Measurements from ENCODE around the gene DYNLT4. TPM values are rescaled to one million over a fixed set of nuclear protein-coding genes. Genes with fewer than 3 reads are reported as not detected.

DYNLT4 gene
- total and polyA plus RNA-seq, 2 of the 13 experiments (the other 11 are each of a cell fraction or from before 2014, with no cell fraction given), result 0.77 TPM; not detected in 1

DNA sequence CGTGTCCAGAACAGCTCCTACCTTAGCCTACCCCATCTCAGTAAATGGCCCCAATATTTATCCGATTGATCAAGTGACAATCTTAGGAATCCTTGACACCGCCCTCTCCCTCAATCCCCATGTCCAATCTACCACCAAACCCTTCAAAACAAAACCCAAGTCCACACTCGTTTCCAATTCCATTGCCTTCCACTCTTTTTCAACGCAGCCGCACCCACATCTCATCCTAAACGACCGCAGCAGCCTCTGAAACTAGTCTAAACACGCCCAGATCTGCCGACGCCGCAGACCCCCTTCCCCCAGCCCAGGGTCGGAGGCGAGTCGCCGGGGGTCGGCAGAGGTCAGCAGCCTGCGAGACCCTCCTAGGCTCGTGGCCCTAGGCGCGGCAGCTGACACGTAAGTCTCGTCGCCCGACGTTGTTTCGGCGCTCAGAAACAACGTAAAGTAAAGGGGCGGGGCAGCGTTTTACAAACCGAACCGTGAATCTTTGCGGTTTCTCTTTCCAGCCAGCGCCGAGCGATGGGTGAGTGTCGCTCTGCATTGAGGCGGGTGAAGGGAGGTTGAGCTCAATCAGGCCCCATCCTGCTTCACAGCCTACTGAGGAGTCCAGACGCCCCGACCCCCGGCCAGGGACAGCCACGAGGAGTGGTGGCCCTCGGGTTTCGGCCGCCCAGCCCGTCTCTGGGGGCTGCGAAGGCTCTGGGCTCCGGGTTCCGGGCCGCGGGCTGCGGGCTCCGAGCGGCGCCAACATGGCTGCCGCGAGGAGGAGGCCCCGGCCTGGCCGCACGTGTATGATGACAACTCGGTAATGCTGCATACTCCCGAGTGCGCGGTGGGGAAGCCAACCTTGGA, 31.8 kb downstream of the DYNLT4 start, which contains the start of gene RPS8 (continued):
- TF ChIP-seq ZNF646 (CRISPR knock-in tag; IDR thresholded peaks at IDR 0.05), result no peak
- TF ChIP-seq FOXO1 (CRISPR knock-in tag; IDR thresholded peaks at IDR 0.05), result 0 out of 2 replicates have a peak, but pooled peaks have one; percentile 5
- TF ChIP-seq NFYB (CRISPR knock-in tag; IDR thresholded peaks at IDR 0.05), result peak; percentile 27; the same call in 1 of the 2 replicates
- TF ChIP-seq ATAD3A (CRISPR knock-in tag; IDR thresholded peaks at IDR 0.05), result no peak
- peak; percentile 81; the same call in 1 of the 2 replicates for TF ChIP-seq ZMAT3 (CRISPR knock-in tag; conservative IDR thresholded peaks at IDR 0.05)
- TF ChIP-seq PATZ1 (CRISPR knock-in tag; IDR thresholded peaks at IDR 0.05), result peak; percentile 39; the same call in 1 of the 2 replicates
- peak; percentile 97 for TF ChIP-seq NKX3-1 (CRISPR knock-in tag; IDR thresholded peaks at IDR 0.05)
- no peak for TF ChIP-seq RFX3 (CRISPR knock-in tag; IDR thresholded peaks at IDR 0.05)
- TF ChIP-seq PHF8 (CRISPR knock-in tag; IDR thresholded peaks at IDR 0.05), result peak; percentile 93
- TF ChIP-seq RCOR2 (CRISPR knock-in tag; IDR thresholded peaks at IDR 0.05), result no peak
- peak; percentile 84; the same call in 1 of the 2 replicates for TF ChIP-seq HOXD1 (CRISPR knock-in tag; IDR thresholded peaks at IDR 0.05)
- TF ChIP-seq, protein P1, sequence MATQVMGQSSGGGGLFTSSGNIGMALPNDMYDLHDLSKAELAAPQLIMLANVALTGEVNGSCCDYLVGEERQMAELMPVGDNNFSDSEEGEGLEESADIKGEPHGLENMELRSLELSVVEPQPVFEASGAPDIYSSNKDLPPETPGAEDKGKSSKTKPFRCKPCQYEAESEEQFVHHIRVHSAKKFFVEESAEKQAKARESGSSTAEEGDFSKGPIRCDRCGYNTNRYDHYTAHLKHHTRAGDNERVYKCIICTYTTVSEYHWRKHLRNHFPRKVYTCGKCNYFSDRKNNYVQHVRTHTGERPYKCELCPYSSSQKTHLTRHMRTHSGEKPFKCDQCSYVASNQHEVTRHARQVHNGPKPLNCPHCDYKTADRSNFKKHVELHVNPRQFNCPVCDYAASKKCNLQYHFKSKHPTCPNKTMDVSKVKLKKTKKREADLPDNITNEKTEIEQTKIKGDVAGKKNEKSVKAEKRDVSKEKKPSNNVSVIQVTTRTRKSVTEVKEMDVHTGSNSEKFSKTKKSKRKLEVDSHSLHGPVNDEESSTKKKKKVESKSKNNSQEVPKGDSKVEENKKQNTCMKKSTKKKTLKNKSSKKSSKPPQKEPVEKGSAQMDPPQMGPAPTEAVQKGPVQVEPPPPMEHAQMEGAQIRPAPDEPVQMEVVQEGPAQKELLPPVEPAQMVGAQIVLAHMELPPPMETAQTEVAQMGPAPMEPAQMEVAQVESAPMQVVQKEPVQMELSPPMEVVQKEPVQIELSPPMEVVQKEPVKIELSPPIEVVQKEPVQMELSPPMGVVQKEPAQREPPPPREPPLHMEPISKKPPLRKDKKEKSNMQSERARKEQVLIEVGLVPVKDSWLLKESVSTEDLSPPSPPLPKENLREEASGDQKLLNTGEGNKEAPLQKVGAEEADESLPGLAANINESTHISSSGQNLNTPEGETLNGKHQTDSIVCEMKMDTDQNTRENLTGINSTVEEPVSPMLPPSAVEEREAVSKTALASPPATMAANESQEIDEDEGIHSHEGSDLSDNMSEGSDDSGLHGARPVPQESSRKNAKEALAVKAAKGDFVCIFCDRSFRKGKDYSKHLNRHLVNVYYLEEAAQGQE (IDR thresholded peaks at IDR 0.05; ENCODE audit: borderline replicate concordance in 1 of 2, low read depth in 1 of 2, low read length in 2 of 2), result peak in 1 of 2 experiments; percentile 69; a peak in 1 of 4 replicates
- no peak for TF ChIP-seq GLMP (CRISPR knock-in tag; IDR thresholded peaks at IDR 0.05; ENCODE audit: borderline replicate concordance)
